HCEC 1CT (cell line): ENCODE data around the gene RAI1.
A peak's percentile ranks its signal among the peaks of the same experiment; 100 is the strongest.

ENCODE experiments used
- DNase-seq: peaks from one replicate; pipeline ENCODE4 v3.0.0-alpha.2; 2017

The RAI1 gene

DNA sequence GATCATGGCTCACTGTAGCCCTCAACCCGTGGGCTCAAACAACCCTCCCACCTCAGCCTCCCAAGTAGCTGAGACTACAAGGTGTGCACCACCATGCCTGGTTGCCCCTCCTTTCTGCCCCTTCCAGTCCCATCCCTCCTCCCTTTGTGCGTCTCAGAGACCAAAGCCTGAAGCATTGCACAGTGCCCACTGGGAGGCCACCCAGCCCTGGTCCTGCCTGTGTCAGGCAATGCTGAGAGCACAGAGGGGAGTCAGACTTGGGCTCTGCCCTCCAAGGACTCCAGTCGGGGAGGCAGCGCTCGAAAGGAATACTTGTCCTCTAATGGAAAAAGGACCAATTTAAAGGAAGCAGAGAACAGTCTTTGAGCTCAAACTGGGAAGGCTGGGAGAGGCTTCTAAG lies 20.4 kb downstream of the RAI1 start:
- DNase-seq = no peak

DNA sequence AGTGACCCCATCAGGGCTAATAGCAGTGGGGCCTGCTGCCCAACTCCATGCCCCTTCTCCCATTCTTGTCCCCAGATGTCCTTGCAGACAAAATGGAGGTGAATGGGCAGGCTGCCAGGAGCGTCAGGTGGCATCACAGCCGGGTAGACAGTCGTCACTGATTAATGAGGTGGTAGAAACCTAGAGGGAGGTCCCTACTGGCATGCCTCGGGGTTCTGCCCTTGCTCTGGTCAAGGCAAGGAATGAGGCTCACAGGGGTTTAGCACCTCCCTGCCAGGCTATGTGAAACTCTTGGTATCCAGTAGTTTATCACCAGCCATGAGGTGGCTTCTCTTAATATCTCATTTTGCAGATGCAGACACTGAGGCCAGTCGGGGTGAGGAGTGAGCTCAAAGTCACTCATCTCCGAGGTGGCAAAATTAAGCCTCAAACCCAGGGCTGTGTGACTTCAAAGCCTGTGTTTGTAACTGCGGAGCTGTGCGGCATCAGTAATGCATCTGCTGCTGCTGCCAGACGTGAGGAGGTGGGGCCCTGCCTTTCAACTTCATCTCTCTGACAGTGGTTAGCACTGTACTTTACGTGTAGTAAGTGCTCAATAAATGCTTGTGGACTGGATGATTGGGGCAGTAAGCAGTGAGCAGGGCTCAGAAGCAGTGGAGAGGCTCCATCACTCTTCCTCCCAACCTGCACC lies 21.3 kb downstream of the RAI1 start:
- DNase-seq = no peak

DNA sequence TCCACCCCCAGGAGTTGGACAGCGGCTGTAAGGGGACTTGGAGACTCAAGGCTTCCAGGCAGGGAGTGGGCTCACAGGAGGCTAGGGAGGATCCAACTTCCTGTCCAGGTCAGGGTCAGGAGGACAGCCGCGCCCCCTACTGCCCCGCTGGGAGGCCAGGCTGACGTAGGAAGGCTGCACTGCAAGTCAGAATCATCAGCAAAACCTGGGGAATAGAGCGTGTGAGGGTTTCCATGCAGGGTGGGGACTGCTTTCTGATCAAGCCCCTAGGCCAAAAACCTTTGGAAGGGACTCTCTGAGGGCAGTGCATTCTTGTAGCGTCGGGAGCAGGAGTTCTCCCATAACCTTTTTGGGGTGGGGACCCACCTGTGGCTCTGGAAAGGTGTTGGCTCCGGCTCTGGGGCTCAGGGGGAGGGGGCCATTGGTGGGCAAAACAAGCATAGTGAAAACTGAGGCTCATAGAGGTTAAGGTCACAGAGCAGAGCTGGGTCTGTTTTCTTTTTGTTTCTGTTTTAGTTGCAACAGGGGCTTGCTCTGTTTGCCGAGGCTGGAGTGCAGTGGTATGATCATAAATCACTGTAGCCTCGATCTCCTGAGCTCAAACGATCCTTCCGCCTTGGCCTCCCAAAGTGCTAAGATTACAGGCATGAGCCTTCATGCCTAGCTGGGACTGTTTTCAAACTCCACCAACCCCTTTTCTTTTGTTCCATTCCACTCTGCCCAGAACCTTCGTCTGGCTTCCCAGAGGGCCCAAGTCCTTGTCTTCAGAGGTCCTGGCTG lies 22.1 kb downstream of the RAI1 start:
- no peak for DNase-seq

DNA sequence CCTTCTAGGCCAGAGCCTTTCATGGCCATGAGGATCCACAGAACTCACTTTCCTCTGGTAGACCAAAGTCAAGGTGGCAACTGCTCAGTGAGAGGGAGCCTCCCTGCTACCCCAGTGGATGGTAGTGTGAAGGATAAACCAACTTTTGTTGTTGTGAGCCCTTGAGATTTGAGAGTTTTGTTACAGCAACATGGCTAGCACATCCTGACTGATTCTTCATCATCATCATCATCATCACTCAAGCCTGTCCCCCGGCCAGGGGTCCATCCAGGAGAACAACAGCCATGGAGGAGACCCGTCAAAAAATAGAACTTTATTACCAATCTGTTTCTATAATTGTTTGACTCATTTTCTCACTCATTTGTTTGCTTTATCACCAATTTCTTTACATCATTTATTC lies 23.7 kb downstream of the RAI1 start:
- no peak for DNase-seq

DNA sequence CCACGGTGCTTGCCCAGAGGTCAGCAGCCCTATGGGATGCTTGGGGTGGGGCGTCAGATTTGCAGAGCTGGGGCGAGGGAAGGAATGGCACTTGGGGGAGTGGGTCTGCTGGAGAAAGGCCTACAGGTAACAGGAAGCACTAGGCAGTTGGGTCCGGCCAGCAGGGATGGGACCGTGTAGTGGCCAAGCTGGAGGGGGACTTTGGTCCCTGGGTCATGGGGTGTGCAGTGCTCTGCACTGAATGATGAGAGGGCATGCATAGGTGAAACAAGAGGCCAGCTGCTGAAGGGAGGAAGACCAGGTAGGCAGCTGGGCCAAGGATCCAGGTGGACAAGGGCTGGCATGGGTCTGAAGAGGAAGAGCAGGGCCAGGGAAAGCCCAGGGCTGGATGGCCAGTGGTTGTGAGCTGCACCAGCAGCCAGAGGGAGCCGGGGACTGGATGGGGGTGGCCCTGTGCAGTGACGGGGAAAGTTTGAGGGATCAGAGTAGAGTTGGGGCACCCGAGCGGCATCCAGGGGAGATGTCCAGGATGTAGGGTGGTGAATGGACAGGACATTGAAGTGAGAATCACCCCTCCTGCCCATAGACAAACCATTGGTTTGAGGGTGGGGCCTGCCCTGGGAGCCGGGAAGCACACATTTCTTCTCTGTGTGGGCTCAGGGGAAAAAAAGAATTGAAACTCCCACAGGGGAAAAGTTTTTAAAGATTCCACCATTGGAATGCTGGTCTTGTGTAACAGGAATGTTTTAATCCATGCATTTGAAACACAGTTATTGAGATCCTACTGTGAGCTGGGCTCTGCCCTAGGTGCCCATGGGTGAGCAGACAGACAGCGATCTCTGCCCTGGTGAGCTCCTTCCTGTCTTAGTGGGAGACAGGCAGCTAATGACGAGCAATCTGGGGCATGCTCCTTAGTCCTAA lies 25.1 kb downstream of the RAI1 start:
- DNase-seq = no peak

DNA sequence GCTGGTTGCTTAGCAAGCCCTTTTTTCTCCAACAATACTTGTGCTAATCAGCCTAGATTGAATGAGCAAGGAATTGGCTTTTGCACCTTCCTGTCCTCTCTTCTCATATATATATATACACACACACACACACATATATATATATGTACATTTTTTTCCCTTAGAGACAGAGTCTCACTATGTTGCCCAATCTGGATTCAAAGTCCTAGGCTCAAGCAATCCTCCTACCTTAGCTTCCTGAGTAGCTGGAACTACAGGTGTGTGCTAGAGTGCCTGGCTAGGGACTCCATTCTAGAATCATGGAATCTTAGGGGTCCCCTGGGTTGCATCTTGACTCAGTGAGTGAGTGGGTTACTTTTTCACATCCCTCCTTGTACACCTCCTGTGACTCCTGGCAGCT lies 27.0 kb downstream of the RAI1 start:
- DNase-seq = no peak

DNA sequence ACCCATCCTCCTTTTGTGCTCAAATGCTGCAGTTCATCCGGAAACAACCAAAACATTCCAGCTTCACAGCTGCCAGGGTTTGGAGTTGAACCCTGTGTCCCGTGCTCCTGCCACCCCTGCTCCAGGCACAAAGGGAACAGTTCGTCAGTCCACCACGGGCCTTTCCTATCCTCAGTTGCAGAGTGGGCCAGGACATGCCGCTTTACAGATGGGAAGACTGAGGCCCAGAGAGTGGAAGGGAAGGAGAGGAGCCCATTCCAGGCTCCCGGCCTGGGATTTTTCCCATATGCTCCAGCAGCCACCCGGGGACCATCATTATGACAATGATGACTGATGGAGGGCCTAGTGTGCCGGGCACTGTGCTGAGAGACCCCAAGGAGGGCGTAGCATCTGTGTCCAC lies 27.6 kb downstream of the RAI1 start:
- no peak for DNase-seq

DNA sequence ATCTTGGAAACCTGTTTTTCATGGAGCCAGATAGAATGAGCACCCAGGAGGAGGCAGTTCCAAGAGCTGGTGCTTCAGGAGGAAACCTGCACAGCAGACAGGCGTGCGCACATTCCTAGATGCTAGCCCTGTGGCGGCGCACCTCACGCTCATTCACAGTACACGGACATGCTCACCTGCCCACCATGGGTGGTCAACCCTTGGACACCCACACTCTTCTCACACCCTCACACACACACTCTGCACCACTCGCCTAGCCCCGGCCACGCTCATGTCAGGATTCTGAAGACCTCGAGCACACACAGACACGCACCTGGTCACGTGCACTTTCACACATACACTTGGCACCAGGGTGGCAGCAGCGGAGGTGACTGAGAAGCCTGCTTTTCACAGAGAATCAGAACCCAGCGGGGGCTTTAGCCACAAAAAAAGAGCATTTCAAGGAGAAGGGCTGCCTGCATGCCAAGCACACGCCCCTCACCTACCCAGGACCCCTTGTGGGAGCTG lies 28.6 kb downstream of the RAI1 start:
- no peak for DNase-seq

DNA sequence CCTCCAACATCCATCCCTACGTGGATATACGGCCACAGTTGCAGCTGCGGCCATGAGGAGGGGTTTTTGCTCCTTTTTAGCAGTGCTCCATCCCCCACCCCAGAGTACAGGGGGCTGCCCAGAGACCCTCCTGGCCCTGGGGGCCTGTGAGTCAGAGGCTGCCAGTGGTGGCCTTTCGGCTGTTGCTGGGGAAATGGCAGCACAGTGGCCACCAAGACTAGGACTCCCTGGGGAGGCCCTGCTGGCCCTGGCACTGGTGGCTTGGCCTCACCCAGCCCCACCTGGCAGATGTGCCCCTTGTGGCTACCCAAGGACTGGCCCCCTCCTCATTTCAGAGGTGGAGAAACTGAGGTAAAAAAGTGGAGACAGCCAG lies 29.1 kb downstream of the RAI1 start:
- no peak for DNase-seq

DNA sequence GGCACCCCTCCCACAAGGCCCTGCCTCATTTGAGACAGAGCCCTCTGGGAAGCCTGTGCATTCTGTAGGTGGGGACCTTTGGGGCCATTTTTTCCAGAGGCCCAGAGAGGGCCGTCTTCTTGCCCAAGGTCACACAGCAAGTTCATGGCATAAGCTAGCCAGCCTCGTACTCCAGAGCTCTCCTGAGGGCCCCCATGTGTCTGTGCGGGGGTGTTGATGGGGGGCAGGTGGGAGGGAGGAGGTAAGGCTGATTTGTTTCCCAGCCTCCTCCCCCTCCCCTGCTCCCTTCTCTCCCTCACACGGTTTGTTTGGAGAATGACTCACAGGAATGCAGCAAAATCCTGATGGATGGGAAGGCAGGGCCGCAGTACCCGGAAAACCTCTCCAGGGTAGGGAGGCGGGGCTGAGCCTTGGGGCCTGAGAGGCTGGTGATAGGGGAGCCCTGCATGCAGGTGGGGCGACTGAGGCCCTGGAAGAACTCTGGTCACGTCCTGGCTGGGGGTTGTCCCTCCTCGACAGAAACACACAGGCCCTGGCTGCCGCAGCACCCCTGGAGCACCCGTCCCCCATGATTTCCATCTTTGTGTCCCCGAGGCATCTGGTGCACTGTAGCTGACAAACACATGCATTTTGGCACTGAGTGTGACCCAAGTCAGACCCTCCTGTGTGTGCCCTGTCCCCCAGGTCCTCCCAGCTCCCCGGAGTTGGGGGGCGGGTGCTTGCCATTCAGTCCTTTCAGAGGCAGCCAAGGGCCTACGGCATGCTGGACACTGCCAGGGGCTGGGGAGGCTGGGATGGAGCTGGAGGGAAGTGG lies 29.7 kb downstream of the RAI1 start:
- peak; percentile 91 for DNase-seq

DNA sequence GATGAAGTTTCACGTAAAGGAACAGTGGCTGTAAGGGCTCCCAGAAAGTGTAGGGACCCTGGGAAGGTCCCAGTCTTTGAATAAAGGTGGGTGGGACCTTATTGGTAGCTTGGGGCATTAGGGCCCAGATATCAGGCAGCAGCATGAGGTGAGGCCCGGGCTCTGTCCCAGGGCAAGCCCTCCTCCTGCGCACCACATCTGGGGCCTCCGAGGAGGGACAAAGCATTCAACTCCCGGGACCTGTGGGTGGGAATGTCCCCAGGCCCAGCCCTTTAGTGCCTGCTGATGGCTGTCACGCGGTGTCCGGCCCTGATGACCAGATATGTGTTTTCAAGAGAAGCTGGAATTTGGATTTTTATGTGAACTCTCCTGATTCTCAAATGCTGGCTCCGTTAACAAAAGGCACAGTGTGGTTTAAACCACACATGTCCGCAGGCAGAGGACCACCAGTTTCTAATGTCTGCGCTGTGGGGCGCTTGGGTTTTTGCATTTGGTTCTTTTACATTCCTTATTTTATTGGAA lies 30.4 kb downstream of the RAI1 start:
- DNase-seq = no peak

DNA sequence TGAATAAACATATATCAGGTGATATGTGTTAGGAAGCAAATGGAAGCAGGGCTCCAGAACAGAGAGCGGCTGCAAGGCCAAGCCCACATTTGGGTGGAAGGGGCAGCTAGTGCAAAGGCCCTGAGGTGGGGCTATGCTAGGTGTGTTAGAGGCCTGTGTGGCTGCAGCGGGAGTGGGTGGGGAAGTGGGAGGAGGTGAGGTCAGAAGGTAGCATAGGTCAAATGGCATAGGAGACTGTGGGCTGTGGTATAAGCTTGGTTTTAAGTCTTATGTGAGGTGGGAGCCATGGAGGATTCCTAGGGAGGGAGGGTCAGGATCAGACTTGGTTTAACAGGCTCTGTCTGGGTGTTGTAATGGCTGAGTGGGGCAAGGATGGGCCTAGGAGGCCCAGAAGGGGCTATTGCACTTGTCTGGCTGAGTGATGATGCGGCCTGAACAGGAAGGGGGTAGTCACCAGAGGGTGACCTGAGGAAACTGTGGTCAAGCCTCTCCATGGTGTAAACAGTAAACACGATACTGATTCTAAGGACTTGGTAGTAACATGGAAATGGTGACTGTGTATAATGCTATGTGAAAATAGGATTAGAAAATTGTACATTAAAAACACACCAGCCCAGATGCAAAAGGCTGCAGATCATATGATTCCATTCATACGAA lies 31.1 kb downstream of the RAI1 start:
- peak; percentile 98 for DNase-seq

DNA sequence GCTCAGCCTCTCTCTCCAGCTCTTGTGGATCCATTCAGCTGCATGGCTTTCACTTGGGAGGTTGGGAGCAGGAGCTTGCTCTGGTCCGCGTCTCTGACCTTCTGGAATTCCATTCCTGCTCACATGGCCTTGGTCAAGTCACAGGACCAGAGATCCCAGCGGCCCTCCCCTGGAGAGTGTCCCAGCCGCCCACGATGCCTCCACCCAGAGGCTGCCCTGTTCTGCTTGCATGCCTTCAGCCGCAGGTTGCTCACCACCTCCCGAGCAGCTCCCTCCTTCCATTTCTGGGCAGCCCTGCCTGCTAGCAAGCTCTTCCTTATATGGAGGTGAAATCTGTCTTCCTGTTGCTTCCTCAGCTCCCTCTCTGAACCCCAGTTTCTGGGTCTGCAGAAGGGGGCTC lies 32.6 kb downstream of the RAI1 start:
- DNase-seq = peak; percentile 71

DNA sequence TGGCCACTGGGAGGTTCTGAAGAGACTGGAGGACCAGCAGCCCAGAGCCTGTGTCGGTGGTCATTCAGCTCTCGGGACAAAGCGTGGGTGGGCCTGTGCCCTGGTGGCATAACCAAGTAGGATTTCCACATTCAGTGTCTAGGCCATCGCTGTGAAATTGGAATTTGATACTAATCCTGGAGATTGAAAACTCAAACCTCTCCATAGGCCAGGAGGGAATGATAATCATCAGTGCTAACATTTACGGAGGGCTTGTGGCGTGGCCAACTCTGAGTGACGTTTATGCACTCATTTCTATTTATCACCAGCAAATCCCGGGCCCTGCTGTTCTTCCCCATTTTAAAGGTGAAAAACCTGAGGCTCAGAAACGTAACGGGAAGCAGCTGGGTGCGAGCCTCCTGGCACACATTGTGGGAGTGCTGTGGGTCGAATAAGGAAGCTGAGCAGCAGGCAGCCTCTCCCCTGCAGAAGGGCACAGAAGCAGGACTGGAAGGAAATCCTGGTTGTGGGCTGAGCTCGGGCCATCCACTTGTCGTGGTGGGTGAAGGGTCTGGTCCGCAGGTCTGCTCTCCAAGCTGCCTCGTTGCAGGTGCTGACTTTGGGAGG lies 33.1 kb downstream of the RAI1 start:
- DNase-seq = no peak

DNA sequence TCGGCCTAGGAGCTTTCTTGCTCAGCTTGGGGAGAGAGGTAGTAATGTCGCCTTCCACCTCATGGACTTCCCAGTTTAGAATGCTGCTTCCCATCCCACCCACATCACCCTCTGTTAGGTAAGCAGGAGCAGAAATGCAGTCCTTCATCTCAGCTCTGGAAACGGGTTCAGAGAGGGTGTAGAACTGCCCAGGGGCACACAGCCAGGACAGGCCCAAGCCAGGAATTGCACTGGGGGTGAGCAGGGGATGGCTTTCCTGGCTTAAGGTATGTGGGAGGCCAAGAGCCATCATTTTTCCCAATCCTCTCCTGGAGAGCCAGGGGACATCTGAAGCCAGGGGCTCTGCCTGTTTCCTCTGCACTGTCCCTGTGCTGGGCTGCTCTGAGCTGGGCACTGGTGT lies 33.6 kb downstream of the RAI1 start:
- no peak for DNase-seq

DNA sequence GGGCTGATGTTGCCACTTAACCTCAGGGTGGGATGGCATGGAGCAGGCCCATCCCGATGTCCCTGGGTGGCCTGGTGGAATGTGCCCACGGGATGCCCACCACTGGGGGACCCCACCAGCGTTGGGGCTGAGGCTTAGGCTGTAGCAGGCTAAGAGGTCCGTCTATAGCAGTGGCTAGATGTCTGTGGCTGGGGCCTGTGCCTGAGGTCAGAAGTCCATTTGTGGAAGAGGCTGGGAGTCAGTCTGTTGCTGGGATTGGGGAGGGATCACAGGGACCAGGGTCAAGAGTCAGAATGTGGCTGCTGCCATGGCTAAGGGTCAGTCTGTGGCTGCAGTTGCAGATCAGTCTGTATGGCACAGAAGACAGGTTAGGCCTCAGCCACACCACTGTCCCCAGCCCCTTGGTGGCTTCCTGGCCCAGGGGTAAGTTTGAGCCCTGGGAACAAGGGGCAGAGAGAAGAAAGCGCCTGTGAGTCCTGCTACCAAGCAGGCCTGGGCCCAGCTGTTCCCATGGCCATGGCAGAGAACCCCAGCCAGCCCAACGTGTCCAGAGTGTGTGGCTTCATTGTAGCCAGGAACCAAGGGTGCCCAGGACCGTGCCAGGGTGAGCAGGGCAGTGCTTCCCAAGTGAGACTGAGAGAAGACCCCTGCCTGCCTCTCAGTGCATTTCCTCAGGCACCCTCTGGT lies 35.7 kb downstream of the RAI1 start:
- no peak for DNase-seq

DNA sequence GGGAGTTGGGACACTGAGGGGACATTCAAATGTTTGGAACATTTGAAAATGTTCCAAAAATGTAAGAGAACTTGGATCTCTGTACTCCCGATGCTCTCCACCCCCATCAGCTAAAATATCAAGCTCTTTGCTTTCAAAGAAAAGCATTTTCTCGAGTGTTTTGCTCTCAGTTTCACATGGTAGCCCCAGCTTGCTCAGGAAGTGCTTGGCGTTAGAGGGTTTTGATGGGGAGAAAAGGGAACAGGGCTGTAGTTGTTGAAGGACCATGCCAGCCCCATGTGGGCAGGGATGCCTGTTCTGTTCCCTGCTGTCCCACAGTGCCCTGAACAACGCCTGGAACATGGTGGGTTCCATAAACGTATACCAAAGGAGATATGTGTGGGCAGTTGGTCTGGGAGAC lies 37.0 kb downstream of the RAI1 start:
- DNase-seq = no peak

DNA sequence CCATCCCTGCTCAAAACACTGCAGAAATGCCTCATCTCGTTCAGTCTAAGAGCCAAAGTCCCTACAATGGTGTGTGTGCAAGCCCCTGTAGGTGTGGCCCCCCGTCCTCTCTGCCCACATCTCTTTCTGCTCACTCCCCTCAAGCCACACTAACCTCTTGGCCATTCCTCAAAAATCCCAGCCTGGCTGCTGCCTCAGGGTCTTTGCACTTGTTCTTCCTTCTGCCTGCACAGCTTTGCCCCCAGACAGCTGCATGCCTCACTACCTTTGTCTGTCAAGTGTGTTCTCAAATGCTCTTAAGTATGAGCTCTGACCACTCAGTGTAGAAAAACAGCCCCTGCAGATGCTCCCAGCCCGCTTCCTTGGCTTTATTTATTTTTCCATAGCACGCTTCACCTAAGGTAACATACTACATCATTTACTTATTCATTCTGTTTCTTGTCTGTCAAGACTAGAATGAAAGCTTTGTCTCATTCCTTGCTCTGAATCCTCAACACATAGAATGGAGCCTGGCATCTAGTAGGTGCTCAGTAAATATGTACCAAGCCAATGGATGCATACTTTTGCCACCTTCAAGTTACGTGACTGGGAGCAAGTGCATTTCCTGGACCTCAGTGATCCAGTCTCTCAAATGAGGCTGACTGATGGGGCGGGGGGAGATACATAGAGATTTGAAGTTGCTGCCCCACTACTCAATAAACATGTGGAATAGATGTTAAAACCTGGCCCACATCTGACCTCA lies 38.1 kb downstream of the RAI1 start:
- DNase-seq = no peak

DNA sequence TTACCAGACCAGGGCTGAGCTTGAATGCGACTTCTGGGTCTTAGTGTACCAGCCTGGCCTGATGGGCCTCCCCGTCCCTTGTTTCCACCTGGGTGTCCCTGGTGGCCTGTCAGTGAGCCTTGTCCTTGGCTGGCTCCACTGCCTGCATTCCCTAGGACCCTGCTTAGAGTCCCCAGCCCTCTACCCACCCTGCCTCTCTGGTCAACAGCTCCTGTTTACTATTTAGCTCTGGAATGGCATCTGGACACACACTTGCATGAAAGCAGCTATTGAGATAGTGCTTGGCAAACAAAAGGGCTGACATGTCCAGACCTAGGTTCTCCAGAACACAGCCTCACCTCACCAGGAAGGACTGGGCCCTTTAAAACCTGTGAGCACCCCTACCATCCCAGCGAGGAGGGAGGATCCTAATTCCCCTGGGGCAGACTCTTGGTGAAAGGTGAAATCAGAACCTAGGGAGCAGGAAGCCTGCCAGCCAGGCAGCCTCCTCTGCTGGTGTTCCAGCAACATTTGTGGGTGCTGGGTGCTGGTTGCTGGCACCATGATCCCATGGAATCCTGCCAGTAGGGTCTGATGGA lies 38.8 kb downstream of the RAI1 start:
- DNase-seq = no peak
